ENCODE measurements around the gene FSD1.
"Not testable (repeated sequence)": the region's sequence is repeated elsewhere in the genome, so short reads cannot be mapped to it uniquely, and the experiment has no call there.

Gene FSD1

GRCh38 chr19:4284974-4285373 is 19.4 kb upstream of the FSD1 start:
- DNase-seq (ENCODE audit: low read depth in 2 of 2), result no peak

DNA sequence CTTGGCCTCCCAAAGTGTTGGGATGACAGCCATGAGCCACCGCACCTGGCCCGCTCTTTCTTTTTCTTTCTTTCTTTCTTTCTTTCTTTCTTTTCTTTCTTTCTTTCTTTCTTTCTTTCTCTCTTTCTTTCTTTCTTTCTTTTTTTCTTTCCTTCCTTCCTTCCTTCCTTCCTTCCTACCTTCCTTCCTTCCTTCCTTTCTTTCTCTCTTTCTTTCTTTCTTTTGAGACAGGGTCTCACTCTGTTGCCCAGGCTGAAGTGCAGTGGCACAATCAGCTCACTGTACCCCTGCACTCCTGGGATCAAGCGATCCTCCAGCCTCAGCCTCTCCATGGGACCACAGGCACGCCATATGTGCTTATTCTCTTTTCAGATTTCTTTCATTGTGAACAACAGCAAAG is 18.3 kb upstream of the FSD1 start:
- not testable (repeated sequence) for DNase-seq (ENCODE audit: low read depth in 2 of 2)

GRCh38 chr19:4288091-4288777 is 16.2 kb upstream of the FSD1 start:
- no peak for DNase-seq (ENCODE audit: low read depth in 2 of 2)

DNA sequence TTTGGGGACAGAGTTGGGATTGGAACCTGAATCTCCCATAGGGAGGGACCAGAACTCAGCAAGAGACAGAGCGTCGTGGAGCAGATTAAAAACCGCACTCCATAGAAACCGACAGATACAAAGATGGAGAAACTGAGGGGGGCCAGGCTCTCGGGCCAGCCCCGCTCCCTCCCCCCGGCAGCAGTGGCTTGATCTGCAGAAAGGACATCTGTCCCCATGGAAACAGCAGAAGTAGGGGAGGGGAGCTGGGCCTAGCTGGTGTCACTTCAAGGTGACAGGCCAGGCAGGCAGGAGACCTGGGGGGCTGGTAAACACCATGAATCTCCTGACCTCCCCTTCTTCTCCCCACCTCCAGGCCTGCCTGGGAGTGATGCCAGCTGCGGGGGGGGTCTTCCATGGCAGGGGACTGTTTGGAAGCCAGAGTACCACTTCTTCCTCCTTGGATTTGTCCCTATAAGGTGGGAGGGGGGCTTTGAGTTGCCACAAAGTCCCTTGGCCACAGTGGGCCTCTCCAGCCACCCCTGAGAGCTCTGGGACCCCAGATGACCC is 13.1 kb upstream of the FSD1 start:
- no peak for DNase-seq (ENCODE audit: low read depth in 2 of 2)

- DNase-seq (ENCODE audit: low read depth in 2 of 2), result no peak
Observed at GRCh38 chr19:4292515-4292914, 11.9 kb upstream of the FSD1 start.

DNA sequence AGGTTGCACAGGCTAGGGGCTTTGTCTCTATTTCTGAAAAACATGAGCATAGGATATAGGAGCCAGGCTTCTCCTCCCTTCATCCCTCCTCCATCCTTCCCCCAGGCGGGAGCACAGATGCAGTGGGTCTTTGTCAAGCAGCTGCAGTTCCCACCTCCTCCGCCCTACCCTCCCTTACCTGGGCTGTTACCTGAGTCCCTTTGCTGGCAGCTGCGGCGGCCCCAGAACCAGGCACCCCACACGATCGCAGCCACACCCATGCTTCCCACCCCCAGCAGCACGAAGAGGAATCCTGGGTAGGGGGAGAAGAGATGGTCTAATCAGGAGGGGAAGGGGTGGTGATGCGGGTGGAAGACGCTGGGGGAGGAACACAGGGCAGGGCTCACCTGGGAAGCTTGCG is 10.0 kb upstream of the FSD1 start:
- no peak for DNase-seq (ENCODE audit: low read depth in 2 of 2)

DNA sequence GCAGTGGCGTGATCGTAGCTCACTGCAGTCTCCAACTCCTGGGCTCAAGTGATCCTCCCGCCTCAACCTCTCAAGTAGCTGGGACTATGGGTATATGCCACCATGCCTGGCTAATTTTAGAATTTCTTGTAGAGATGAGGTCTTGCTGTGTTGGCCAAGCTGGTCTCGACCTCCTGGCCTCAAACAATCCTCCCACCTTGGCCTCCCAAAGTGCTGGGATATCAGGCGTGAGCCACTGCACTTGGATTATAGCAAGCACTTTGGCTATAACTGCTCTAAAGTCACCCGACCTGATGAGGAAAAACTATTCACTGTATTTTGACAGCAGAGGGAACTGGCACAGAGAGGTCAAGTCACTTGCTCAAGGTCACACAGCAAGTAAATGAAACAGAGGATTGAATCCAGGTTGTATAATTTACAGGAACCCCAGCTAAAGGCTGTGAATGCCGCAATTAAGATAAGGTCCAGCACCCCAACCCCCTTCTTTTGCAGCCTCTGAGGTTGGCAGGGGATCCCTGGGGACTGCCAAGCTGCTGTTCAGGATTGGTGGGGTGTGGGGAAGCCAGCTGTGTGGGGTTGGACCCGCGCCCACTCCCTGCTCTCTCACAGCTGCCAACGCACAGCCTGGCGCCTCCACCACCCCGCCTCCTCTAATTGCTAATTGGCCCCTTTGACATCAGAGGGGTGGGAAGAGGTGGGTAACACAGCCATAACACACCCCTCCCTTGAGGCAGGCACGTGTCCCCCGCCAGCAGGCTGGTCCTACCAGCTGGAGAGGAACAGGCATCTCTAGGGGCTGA is 8.2 kb upstream of the FSD1 start:
- no peak for DNase-seq (ENCODE audit: low read depth in 2 of 2)

GRCh38 chr19:4297901-4298809 is 6.2 kb upstream of the FSD1 start:
- peak; percentile 16 to 21 for DNase-seq (ENCODE audit: low read depth in 2 of 2)

- no peak for DNase-seq (ENCODE audit: low read depth in 2 of 2)
Observed at GRCh38 chr19:4298810-4299550, 5.4 kb upstream of the FSD1 start.

- DNase-seq (ENCODE audit: low read depth in 2 of 2), result no peak
Observed at GRCh38 chr19:4300589-4300988, 3.8 kb upstream of the FSD1 start.

GRCh38 chr19:4301590-4302242 is 2.7 kb upstream of the FSD1 start:
- no peak for DNase-seq (ENCODE audit: low read depth in 2 of 2)

- DNase-seq (ENCODE audit: low read depth in 2 of 2), result no peak
Observed at GRCh38 chr19:4302243-4302640, 2.2 kb upstream of the FSD1 start, which contains the start of gene TMIGD2. Gene TMIGD2 (minus strand): TSS chr19:4302389. CDS start chr19:4302385, 4 bp downstream.

- no peak for DNase-seq (ENCODE audit: low read depth in 2 of 2)
Observed at GRCh38 chr19:4303819-4304537, 420 bp upstream of the FSD1 start.

- DNase-seq (ENCODE audit: low read depth in 2 of 2), result no peak
Observed at GRCh38 chr19:4305257-4305612, 837 bp downstream of the FSD1 start.

- no peak for DNase-seq (ENCODE audit: low read depth in 2 of 2)
Observed at GRCh38 chr19:4305659-4306058, 1.3 kb downstream of the FSD1 start.

- DNase-seq (ENCODE audit: low read depth in 2 of 2), result peak in 1 of 2 donors; percentile 14
Observed at GRCh38 chr19:4310247-4311121, 6.1 kb downstream of the FSD1 start.

DNA sequence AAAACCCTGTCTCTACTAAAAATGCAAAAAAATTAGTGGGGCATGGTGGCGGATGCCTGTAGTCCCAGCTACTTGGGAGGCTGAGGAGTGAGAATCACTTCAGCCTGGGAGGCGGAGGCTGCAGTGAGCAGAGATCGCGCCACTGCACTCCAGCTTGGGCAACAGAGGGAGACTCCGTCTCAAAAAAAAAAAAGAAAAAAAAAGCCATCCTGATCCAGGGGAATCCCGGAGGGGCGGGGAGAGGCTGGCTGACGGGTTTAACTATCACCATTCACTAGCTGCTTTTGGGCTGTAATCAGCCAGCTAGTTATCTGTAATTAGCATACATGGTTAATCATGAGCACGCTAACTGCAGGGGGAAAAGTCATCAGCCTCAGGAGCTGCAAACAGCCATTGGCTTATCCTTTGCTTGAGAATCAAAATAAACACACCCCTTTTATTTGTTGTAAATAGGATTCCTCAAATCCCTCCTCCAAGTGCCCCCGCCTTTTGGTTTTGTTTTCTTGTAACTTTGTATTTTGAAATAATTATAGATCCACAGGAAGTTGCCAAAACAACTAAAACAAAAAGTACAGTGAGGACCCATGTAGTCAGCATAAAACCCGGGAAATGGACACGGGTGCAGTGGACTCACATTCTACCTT is 9.6 kb downstream of the FSD1 start:
- no peak for DNase-seq (ENCODE audit: low read depth in 2 of 2)

DNA sequence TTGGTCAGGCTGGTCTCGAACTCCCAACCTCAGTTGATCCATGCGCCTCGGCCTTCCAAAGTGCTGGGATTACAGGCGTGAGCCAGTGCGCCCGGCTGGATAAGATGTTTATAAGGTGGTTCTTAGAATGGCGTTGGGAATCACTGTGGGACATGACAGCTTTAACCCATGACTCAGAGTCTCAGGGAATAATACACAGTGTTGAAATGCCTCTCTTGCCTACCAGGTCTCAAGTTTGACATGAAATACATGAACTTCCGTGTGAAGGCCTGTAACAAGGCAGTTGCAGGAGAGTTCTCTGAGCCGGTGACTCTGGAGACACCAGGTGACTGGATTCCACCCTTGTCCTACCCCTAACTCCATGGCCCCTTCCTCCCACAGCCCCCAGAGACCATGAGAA is 12.6 kb downstream of the FSD1 start:
- DNase-seq (ENCODE audit: low read depth in 2 of 2), result no peak

- DNase-seq (ENCODE audit: low read depth in 2 of 2), result no peak
Observed at GRCh38 chr19:4318460-4318859, 14.1 kb downstream of the FSD1 start.
